Left ventricle myocardium inferior (tissue), 1 donor: Measurements from ENCODE around the gene LDHAL6B. TPM values are rescaled to one million over a fixed set of nuclear protein-coding genes. Genes with fewer than 3 reads are reported as not detected.

Experiments used
- DNase-seq: peaks from one replicate; pipeline ENCODE4 v3.0.0-alpha.2; 2020
- H3K27ac ChIP-seq: fragments of 200-600 bp; replicated peaks from 2 replicates; pipeline ENCODE4 v1.8.0; 2021
- H3K27me3 ChIP-seq: fragments of 200-600 bp; 2 replicates; pipeline ENCODE4 v1.8.0; 2021; ENCODE audit warnings: low read depth
- H3K36me3 ChIP-seq: fragments of 200-600 bp; 2 replicates; pipeline ENCODE4 v1.8.0; 2021
- H3K4me1 ChIP-seq: fragments of 200-600 bp; 2 replicates; pipeline ENCODE4 v1.8.0; 2021
- H3K4me3 ChIP-seq: fragments of 200-600 bp; 2 replicates; pipeline ENCODE4 v1.8.0; 2021; ENCODE audit warnings: mild to moderate bottlenecking, moderate library complexity
- H3K9me3 ChIP-seq: fragments of 200-600 bp; replicated peaks from 2 replicates; pipeline ENCODE4 v1.8.0; 2021
- intact Hi-C: fragments of 100-400 bp; cut with micrococcal nuclease; formaldehyde crosslinking; loops from one replicate; pipeline ENCODE4 v1.11.0; 2022
- total RNA-seq: library from RNA; stranded (reverse); fragmentation: NEBNext Ultra II Directional; extraction: Animal tissue kit (Norgen Biotek cat#: 25700); gene quantifications from one replicate; pipeline ENCODE4 v1.2.1, GENCODE V29; 2021
- TF ChIP-seq, protein P1 (sequence below): fragments of 200-600 bp; IDR thresholded peaks from 2 replicates; pipeline ENCODE4 v1.8.0; 2021; ENCODE audit warnings: antibody characterized with exemption, mild to moderate bottlenecking, borderline replicate concordance
- donor health status: DM: no; HTN: yes; CAD: no; lungs with severe emphysema.

LDHAL6B gene
- total RNA-seq, 1 donor from 2014 or later = not detected

DNA sequence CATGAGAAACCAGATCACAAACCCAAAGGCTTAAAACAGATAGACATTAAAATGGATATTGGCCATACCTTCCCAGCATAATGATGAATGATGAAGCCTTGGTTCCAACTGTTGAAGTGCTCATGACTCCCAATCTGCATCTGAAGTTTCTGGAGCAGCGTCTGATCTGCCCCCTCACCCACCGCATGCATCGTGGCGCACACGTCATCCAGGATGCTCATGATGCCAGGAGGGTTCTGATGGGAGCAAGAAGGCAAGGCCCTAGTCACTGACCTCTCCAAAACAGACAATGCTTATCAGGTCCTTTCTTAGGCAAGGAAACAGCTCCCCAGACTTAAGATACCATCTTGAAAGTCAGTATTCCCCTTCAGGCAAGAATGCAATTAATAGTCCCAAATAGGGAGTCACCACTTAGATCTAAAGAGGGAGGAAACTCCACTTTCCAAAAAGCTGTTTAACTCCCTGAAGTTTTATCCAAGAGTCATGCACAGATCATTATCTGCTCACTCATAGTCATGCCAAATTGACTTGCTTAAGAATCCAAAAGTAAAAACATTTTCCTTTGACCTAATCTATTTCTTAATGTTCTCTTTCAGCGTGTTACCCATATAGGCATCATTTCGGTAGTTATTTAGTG, 2.1 kb downstream of the LDHAL6B start:
- H3K27ac ChIP-seq = no peak overlapping the region
- H3K4me3 ChIP-seq = no peak overlapping the region
- H3K27me3 ChIP-seq = no peaks in the 10 kb centered on the region
- H3K9me3 ChIP-seq = no peaks in the 10 kb centered on the region
- TF ChIP-seq, protein P1, sequence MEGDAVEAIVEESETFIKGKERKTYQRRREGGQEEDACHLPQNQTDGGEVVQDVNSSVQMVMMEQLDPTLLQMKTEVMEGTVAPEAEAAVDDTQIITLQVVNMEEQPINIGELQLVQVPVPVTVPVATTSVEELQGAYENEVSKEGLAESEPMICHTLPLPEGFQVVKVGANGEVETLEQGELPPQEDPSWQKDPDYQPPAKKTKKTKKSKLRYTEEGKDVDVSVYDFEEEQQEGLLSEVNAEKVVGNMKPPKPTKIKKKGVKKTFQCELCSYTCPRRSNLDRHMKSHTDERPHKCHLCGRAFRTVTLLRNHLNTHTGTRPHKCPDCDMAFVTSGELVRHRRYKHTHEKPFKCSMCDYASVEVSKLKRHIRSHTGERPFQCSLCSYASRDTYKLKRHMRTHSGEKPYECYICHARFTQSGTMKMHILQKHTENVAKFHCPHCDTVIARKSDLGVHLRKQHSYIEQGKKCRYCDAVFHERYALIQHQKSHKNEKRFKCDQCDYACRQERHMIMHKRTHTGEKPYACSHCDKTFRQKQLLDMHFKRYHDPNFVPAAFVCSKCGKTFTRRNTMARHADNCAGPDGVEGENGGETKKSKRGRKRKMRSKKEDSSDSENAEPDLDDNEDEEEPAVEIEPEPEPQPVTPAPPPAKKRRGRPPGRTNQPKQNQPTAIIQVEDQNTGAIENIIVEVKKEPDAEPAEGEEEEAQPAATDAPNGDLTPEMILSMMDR = no peak
- peaks cover 82% of the 10 kb centered on the region for H3K36me3 ChIP-seq
- H3K4me1 ChIP-seq = no peaks in the 10 kb centered on the region
- no peak for DNase-seq
- intact Hi-C loops = no loop called here

GRCh38 chr15:59210186-59210585, 3.5 kb downstream of the LDHAL6B start:
- TF ChIP-seq, protein P1 = no peak
- no peaks in the 10 kb centered on the region for H3K27me3 ChIP-seq
- no peak overlapping the region for H3K4me3 ChIP-seq
- H3K9me3 ChIP-seq = no peaks in the 10 kb centered on the region
- H3K36me3 ChIP-seq = peaks cover 81% of the 10 kb centered on the region
- DNase-seq = no peak
- H3K27ac ChIP-seq = no peak overlapping the region
- intact Hi-C loops = no loop called here
- no peaks in the 10 kb centered on the region for H3K4me1 ChIP-seq

GRCh38 chr15:59216911-59217310, 10.3 kb downstream of the LDHAL6B start:
- no peak for DNase-seq
- Histone ChIP-seq H3K4me1 (peaks cover 3% of the 10 kb centered on the region), H3K4me3 (no peak overlapping the region), H3K27me3 (no peaks in the 10 kb centered on the region), H3K36me3 (peaks cover 47% of the 10 kb centered on the region), H3K9me3 (no peaks in the 10 kb centered on the region), H3K27ac (no peak overlapping the region)
- TF ChIP-seq, protein P1 = no peak
- intact Hi-C loops = no loop called here

DNA sequence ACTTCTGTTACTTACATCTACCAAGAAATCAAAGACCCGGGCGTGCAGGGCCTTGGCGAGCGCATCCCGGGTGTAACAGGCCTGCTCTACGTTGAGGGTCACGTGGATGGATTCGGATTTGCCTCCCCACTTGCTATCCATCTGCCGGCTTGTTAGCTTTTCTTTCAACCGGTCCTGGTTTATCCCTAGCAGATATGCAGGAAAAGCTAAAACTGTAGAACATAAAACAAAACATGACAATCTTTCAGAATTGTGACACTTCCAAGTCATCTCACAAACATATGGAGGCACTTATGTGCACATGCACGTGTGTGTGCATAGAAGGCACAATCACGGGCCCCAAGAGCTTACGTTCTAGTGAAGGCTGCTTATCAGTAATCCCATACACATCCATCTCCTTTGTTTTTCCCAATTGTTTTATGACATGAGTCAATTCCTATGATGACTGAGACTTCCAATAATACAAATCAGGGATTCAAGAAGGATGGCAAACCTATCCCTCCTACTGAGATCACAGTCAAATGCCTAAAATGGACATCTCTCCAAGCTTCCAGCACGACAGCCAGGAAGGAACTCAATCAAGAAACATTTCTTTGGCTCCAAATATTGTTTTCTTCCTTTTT, 11.3 kb downstream of the LDHAL6B start:
- Histone ChIP-seq H3K36me3 (peaks cover 47% of the 10 kb centered on the region), H3K9me3 (no peaks in the 10 kb centered on the region), H3K4me3 (no peak overlapping the region), H3K4me1 (peaks cover 6% of the 10 kb centered on the region), H3K27ac (no peak overlapping the region), H3K27me3 (no peaks in the 10 kb centered on the region)
- DNase-seq = no peak
- TF ChIP-seq, protein P1 = no peak
- intact Hi-C loops = no loop called here

DNA sequence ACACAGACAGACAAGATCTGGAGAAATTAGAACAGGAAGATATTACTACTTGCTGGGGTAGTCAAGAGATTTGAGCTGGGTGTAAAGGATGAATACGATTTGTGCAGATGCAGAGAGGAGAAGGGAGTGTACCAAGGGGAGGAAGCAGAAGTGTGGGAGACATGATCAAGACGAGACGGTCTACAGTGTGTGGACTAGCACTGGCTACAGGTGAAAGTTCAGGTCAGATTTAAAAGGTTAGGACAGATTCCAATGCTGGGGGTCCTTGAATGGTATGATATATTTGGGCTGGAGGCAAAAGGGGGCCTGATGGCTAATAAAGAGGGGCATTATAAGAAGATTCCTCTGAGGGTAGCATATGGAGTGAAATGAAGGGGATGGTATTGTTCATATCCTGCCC, 12.1 kb downstream of the LDHAL6B start:
- Histone ChIP-seq H3K9me3 (no peaks in the 10 kb centered on the region), H3K27ac (no peak overlapping the region), H3K4me3 (no peak overlapping the region), H3K4me1 (peaks cover 13% of the 10 kb centered on the region), H3K36me3 (peaks cover 45% of the 10 kb centered on the region), H3K27me3 (no peaks in the 10 kb centered on the region)
- TF ChIP-seq, protein P1 = no peak
- no peak for DNase-seq
- intact Hi-C loops = no loop called here
